Liver (tissue), 3 donors: Measurements from ENCODE around the gene NTM.

Experiments
- CTCF ChIP-seq: fragments of 150-350 bp; IDR thresholded peaks from 2 replicates; pipeline ENCODE4 v1.5.1; 2017; ENCODE audit warnings: improper control_type of control experiment, low read depth, low read length; ENCODE audit not compliant: missing input control
- RAD21 ChIP-seq, 2 donors: IDR thresholded peaks; 2 replicates each; pipeline ENCODE4 v1.6.1; 2016; ENCODE audit warnings: antibody characterized with exemption in 2 of 2, mild to moderate bottlenecking in 2 of 2
- REST ChIP-seq: IDR thresholded peaks from 2 replicates; pipeline ENCODE4 v1.6.1; 2016; ENCODE audit warnings: antibody characterized with exemption, mild to moderate bottlenecking
- YY1 ChIP-seq: IDR thresholded peaks from 2 replicates; pipeline ENCODE4 v1.6.1; 2016; ENCODE audit warnings: antibody characterized with exemption, mild to moderate bottlenecking
- donor health status: healthy.
- donor health status: healthy.

GRCh38 chr11:131331010-131331409 is 39.4 kb upstream of the NTM start:
- TF ChIP-seq CTCF, result no peak
- TF ChIP-seq REST, result no peak
- TF ChIP-seq YY1, result no peak
- TF ChIP-seq RAD21 (IDR thresholded peaks at IDR 0.05), result no peak
